Left renal pelvis (tissue), 4 donors: ENCODE measurements around the gene ADAM19. TPM values are rescaled to one million over a fixed set of nuclear protein-coding genes. Genes with fewer than 3 reads are reported as not detected.

ENCODE experiments used
- DNase-seq, 4 donors: peaks; one replicate each; pipeline ENCODE4 v3.0.0-alpha.2; 2013; ENCODE audit warnings: low read depth in 4 of 4, low spot score in 3 of 4
- polyA plus RNA-seq, 4 donors: library from polyadenylated mRNA; unstranded; fragments of 120-200 nt; gene quantifications; one replicate each; pipeline ENCODE4 v1.2.1, GENCODE V29; 2013; ENCODE audit not compliant: insufficient read length in 4 of 4

The ADAM19 gene
- polyA plus RNA-seq, 4 donors = 8.7 to 21.3 (median 9.3) TPM

DNA sequence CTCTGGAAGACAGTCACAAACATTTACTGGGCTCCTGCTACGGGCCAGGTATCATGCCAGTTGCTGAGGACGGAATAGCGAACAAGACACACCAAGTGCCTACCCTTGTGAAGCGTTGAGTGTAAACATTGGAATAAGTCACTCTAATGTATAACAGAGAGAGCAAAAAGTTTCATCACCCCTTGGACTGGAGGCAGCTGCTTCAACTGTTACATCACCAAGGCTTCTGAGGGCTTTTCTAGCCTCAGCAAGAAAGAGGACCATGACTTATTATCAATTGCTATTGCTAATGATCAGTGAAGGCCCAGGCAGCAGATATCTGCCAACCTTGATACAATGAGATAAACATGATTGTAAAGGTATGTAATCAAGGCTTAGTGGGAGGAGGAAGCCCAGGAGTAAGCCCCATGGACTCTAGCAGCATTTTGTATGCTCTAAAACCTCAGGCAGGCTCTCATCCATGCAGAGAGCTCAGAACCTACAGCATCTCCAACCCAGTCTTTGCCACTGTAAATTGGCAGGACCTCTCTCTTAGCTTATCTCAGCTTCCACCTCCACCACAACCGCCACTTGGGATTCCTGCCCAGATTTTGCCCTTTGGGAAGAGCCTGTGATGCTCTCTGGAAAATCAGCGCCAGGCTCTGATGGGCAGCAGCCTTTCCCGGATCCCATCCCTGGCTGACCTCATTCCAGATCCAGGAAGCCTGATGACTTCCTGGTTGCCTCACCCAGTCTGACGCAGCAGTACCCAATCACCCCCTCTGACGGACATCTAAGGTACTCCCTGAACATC lies 54.5 kb downstream of the ADAM19 start:
- no peak for DNase-seq

DNA sequence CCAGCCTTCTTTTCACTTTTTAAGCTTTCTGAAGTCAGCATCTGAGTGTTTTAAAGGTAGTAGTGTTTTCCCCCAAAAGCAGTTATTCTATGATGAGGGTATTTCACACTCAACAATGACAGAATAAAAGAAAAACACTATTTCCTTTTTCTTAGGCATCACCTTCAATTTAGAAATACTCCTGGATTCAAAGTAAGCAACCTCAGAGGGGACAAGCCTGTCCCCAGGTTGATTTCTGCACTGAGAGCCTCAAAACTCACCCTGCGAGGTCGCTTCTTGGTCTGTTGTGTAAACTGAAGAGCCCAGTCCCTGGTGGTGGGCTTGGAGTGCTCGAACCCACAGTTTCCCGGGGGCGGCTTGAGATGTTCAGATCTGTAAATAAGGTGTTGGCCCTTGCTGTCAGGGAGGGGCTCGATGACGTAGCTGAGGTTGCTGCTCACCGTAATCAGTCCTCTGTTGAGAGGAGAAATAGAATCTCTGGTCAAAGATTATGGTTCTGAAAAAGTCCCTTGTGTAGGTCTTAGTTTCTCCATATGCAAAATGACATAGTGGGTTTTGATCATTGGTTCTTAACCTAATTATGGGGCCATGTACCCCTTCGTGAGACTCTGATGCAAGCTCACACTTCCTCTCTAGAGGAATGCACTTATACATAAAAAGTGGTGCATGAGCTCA lies 55.9 kb downstream of the ADAM19 start:
- DNase-seq = no peak

DNA sequence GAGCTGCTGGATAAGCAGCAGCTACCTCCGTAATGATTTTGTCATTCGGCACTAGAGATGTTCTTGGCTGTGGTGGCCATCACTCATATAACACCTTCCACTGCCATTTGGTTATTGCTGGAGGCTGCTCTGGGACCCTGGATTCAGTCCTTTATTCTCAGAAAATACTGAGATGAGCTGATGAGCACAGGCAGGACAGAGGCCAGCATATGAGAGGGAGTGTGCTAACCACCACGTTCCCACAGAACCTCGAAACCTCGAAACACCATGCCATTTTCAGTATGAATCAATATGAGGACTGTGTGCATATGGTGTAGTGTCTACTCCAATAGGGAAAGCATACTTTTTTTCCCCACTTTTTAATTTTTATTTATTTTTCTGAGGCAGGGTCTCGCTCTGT lies 56.6 kb downstream of the ADAM19 start:
- DNase-seq = no peak

DNA sequence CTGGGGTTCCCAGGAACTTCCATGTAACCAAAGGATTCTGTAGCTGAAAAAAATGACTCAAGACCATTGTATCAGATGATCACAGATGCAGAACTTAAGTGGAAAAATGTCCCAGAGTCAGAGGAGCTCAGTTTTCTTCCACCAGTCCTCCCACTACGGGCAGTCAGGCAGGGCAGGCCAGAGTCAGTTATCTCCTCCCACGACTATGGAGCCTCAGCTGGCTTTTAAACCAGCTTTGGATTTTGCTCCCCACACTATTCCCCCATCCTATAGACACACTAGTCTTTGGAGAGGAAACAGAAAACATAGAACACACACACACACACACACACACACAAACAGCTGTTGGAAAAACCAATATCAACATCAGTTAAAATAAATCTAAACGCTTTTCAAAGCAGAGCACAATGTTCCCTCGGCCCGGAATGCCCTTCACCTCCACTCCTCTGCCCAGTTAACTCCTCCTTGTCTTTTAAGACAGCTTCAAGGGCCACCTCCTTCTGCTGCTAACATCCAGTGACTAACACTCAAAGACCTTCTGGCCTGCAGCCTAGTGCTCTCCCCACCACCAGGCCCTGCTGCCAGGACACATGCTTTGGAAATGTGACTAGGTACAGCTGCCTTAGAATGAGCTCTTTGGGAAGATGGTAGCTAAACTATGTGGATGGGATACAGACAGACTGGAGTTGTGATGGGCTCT lies 58.8 kb downstream of the ADAM19 start:
- DNase-seq = no peak

DNA sequence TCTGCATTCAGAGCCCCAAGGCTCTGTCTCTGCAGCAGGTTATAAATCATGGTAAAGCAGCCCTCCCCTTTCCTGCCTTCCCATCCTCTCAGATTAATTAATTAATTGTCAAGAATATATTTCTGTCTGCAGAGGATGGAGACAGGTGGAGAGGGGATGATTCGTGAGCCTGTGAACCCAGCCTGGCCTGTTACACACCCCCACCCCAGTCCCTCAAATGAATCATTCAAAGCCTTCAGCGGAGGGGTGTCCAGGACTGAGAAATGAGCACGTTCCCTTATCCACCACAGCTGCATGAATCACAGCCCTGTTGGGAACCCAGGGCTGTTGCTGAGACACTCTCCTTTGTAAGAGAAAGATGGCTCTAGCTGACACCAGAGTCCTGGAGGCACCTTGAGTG lies 59.6 kb downstream of the ADAM19 start:
- no peak for DNase-seq

DNA sequence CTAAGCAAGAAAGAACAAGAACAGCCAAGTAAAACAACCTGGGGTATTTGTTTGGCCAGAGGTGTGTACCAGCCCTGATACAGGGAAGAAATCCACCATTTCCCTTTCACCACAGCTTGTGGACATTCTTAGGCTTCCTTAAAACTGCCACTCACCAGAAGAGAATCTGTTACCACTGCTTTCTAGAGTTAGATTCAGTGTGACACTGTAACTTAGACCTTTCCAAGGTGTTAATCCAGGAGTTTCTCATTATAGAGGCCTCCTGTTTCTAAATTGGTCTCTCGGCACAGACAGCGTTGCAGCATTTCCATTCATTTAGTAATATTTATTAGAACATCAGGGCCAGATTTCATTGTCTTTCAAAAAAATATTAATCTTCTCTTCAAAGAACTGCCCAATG lies 60.6 kb downstream of the ADAM19 start:
- DNase-seq = no peak

DNA sequence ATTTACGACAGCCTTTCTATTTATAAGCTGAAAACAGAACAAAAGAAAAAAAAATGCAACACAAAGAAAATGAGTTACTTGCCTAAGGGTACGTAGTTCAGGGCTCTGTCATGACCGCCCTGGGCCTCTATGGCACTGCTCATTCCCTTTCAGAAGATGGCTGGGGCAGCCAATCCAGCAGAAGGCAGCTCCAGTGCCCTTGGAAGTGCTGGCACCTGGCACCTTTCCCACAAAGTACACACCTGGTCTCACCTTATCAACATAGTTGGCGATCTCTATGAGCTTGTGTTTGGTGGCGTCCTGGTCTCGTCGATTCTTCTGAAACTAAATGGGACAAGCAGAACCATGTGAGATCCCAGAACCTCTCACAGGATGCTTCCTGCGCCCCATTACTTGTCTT lies 62.4 kb downstream of the ADAM19 start:
- no peak for DNase-seq

DNA sequence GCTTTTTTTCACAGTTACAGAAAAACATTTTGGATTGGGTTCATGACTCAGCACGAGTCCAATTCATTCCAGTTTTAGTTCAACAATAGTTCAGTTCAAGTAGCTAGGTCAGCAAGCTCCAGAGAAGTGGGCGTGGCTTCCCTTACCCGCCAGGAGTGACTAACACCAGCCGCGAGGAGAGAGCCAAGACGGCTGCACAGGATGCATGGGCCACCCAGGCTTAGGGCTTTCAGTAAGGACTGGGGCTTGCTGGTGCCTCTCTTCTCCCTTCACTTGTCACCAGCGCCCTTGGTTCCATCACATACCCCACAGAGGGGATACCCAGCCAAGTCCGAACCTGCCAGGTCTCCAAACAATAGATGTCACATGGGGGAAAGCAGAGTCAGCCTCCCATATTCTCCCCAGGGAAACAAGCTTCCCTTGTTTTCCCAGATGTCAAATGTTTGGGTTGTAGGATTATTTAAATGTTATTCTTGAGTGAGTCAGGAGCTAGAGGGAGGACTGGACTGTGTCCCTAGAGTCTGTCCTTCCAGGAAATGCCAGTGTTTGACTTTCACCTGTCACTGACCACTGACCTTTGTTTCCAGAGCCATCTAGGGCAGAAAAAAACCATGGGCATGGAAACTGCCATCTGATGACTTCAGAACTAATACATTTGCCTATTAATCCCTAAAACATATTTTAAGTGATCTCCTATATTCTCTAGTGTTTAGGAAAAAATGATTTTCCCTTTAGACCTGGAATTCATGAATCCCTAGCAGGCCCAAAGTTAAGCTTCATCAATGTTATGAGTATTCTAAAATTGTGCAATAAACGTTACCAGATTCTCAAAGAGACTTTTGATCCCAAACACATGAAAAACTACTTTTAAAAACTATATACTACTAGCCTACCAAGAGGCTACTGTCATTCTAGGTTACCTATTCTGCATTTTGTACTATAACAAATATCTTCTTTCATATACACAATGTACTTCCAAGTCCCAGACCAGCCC lies 63.6 kb downstream of the ADAM19 start:
- DNase-seq = peak in 2 of 4 donors; percentile 55 to 64

DNA sequence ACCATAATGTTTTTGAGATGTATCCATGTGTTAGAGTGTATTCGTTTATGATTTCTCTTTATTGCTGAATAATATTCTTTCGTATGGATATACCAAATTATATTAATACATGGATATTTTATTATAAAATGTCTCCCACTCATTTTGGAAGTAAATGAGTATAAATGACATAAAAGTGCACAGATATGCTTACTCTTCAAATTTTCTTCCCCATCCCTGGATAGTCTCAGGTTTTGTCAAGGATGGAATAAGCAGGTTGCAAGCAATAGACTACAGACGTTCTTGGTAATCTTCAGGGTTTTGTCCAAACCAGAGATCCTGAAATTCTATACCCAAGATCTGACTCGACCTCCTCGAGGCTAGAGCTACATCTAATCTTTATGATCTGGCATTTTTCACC lies 64.9 kb downstream of the ADAM19 start:
- DNase-seq = no peak

DNA sequence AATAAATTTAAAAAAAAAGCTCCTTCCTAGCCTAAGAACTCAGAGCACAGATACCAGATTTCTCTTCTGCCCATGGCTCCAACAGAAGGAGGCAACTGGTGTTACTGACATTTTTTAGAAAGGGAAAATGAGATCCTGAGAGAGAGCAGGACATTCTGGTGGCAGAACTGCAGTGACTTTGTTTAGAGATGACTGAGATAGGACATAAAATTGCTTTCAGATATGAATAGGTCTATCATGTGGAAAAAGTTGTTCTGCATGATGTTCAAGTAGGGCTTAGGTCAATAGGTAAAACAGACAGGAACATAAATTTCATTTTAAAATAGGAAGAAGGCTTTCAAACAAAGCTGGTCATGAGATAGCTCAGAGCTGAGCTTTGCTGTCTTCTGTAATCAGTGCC lies 66.0 kb downstream of the ADAM19 start:
- DNase-seq = no peak

DNA sequence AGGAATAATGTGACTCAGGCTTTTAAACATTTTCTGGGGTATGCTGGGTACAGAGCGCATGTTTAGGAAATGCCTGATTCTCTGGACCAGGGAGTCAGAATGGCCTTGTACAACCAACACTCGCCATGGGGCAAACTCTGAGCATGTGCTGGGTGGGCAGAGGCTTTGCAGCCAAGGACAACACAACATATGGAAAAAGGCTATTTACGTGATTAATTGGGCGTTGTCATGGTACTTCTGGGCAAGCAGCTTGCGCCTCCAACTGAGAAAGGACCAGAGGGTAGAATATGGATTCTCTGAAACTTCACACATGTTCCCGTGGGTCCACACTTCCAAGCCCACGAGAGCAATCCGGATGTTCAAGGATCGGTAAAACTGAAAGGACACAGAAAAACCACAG lies 66.5 kb downstream of the ADAM19 start:
- DNase-seq = no peak

DNA sequence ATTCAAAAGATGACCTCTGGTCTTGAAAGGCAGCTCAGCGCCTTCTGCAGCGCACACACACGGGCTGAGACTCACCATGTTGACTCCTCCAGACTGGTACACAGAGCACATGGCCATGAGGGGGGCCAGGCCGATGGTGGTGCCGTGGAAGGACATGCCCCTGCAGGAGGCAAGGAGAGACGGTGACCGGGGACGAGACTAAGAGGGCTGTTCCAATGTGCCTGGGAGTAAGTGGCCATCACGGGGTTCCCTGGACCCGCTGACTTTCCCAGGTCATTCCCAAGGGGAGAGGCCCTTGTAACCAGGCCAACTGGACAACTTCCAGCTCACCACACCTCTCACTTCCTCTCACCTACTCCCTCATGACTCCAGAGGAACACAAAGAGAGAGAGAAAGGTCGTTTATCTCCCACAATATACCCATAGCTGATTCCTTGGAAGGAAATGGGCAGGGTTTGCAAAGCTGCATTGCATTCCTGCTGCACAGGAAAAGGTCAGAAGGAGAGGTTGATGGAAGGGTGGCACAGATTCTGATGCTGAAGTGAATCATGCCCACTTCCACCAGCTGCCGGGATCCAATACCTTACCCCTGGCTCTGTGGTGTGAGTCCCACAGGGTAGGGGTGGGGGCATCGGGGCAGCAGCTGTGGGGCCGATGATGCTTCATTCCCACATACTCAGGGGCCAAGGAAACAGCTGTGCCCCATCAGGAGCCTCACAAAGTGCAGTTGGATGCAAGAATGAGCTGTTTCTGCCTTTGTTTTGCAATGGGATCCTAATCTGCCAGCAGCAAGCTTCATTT lies 68.4 kb downstream of the ADAM19 start:
- DNase-seq = no peak

DNA sequence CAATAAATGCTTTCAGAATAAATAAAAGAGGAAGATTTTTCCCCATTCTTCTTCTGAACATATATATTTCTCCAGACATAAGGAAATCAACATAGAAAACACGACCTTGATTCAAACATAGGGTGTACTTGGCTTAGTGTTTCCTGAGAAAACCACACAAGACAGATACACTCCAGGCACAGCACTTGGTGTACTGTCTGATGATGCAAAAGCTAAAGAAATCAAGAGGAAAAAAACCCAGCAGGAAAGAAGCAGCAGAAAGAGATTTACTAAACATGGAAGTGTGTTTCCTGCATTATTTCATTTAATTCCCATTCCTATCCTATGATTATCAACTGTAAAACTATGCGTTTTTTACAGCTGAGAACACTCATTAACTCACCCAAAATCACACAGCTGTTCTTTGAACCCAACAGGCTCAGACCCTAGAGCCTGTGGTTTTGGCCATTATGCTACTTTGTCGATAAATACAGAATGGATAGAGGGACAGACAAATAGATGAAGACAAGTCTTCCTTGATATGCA lies 69.4 kb downstream of the ADAM19 start:
- no peak for DNase-seq

DNA sequence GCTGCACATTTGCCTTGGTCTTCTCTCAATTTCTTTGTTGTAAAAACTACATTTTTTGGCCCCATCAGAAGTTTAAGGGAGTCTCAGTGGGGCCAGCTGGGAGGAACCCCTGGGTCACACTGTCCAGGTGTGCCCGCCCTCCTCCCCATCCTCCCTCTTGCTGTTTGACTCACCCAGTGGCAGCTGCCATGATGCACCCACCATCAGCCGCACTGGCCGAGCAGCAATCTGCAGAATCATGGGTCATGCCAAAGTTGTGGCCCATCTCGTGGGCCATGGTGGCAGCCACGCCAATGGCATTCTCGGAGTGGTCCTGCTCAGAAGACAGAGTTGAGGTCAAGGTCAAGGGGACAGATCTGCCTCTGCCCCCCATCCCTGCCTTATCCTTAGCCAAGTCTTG lies 70.1 kb downstream of the ADAM19 start:
- no peak for DNase-seq

DNA sequence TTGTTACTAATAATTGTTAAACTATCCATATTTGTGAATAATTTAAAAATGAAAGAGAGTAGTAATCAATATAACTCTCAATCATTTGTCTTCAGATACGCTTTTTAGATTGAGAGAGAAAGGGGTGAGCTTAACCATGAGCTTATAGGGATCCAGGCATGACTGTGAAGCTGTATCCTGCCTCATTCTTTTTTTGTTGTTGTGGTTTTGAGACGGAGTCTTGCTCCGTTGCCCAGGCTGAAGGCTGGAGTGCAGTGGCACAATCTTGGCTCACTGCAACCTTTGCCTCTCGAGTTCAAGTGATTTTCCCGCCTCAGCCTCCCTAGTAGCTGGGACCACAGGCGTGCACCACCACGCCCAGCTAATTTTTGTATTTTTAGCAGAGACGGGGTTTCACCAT lies 71.5 kb downstream of the ADAM19 start:
- no peak for DNase-seq

DNA sequence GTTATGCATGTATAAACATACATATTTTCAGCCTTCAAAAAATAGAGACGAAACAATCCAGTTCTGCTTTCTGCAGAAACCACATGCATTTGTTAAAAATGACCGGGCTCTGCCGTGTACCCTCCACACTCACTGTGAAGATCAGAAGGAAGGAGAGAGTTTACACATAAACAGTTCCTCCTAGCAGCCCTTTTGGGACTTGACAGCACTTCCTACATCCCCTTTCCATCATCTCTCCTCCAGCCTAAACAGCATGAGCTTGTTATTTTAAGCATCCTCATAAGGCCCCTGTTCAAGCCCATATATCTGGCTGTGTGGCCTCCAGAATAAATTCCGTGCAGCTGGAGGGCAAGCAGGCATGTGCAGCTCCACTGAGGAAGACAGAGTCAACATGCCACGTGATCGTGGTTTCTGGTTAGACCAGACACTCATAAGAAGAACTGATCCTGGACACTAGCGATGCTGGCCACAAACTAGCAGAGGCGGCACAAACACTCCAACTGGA lies 73.4 kb downstream of the ADAM19 start:
- DNase-seq = no peak

DNA sequence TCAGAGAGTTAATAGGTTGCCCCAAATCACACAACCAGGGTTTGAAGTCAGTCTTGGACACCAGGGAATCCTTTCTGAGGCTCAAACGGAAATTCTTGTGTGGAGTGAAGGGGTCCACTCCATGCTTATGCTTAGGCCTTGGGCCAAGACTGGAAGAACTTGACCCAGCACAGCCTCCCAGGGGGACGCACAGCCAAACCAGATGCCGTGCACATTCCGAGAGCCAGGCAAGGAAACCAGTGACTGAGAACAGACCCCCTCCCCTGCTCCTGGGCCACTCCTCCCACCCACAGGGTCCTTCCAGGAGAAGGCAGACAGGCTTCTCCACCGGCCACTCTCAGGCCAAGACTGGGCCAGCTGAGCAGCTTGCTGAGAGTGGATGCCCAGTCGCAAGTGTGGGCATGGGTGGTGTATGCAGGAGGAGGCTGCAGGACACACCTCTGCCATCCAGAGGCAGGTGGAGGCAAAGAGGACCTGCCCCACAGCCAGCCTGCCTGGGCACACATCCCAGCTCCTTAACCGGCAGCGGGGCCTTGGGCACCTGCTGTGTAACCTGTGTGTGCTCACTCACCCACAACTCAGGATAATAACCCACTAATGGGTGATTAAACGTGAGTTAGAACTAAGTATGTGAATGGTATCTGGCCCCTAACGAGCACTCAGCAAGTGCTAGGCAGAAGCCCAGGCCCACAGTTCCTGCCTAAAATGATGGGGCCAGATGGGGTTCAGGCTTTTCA lies 77.5 kb downstream of the ADAM19 start:
- DNase-seq = no peak

DNA sequence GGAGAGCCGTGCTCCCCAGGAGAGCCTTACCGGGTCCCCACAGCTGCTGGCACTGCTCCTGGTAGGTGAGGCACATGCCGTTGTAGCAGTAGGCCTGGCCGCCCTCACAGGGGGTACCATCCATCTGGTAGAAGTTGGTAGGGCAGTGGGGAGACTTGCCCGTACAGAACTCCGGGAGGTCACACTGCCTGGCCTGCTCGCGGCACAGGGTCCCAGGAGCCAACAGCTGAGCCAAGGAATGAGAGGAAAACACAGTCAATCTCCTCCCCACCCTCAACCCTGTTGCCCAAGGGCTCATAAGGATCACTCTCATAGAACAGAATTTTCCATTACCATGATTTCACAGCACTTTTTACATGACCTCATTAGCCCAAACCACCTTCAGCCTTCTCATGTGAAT lies 78.7 kb downstream of the ADAM19 start:
- no peak for DNase-seq
